ENCODE data around the gene GALNT1.
A peak's percentile ranks its signal among the peaks of the same experiment; 100 is the strongest.

The GALNT1 gene

GRCh38 chr18:35611518-35611917, 30.0 kb downstream of the GALNT1 start:
- TF ChIP-seq CTCF (IDR thresholded peaks at IDR 0.05; ENCODE audit: poor library complexity, severe bottlenecking) = no peak
- no peaks in the 10 kb centered on the region for H3K27me3 ChIP-seq (ENCODE audit: insufficient read depth, poor library complexity, severe bottlenecking)
- ATAC-seq (ENCODE audit: low read depth) (no peak), DNase-seq (ENCODE audit: low spot score) (no peak)
- no peaks in the 10 kb centered on the region for H3K36me3 ChIP-seq (ENCODE audit: low read depth)
- H3K4me1 ChIP-seq (ENCODE audit: insufficient read depth, poor library complexity, severe bottlenecking) = peaks cover 30% of the 10 kb centered on the region
- H3K9me3 ChIP-seq (ENCODE audit: severe bottlenecking) = peaks cover 1% of the 10 kb centered on the region
- no peak overlapping the region for H3K4me3 ChIP-seq (ENCODE audit: severe bottlenecking)
- H3K27ac ChIP-seq (ENCODE audit: poor library complexity, severe bottlenecking) = no peak overlapping the region

GRCh38 chr18:35616074-35616473, 34.5 kb downstream of the GALNT1 start:
- H3K27me3 ChIP-seq (ENCODE audit: insufficient read depth, poor library complexity, severe bottlenecking) = no peaks in the 10 kb centered on the region
- H3K9me3 ChIP-seq (ENCODE audit: severe bottlenecking) = no peaks in the 10 kb centered on the region
- ATAC-seq (ENCODE audit: low read depth) (peak; percentile 11; the same call in 1 of the 3 replicates), DNase-seq (ENCODE audit: low spot score) (no peak)
- H3K4me3 ChIP-seq (ENCODE audit: severe bottlenecking) = no peak overlapping the region
- TF ChIP-seq CTCF (IDR thresholded peaks at IDR 0.05; ENCODE audit: poor library complexity, severe bottlenecking) = no peak
- no peaks in the 10 kb centered on the region for H3K36me3 ChIP-seq (ENCODE audit: low read depth)
- peaks cover 36% of the 10 kb centered on the region for H3K4me1 ChIP-seq (ENCODE audit: insufficient read depth, poor library complexity, severe bottlenecking)
- H3K27ac ChIP-seq (ENCODE audit: poor library complexity, severe bottlenecking) = peak overlapping the region; percentile 94

GRCh38 chr18:35616664-35617423, 35.3 kb downstream of the GALNT1 start:
- no peaks in the 10 kb centered on the region for H3K27me3 ChIP-seq (ENCODE audit: insufficient read depth, poor library complexity, severe bottlenecking)
- ATAC-seq (ENCODE audit: low read depth) (peak; percentile 96), DNase-seq (ENCODE audit: low spot score) (peak; percentile 78)
- no peaks in the 10 kb centered on the region; the same call in 1 of the 2 replicates for H3K36me3 ChIP-seq (ENCODE audit: low read depth)
- TF ChIP-seq CTCF (IDR thresholded peaks at IDR 0.05; ENCODE audit: poor library complexity, severe bottlenecking) = no peak
- H3K4me1 ChIP-seq (ENCODE audit: insufficient read depth, poor library complexity, severe bottlenecking) = peaks cover 36% of the 10 kb centered on the region
- peak overlapping the region; percentile 5 for H3K4me3 ChIP-seq (ENCODE audit: severe bottlenecking)
- H3K9me3 ChIP-seq (ENCODE audit: severe bottlenecking) = no peaks in the 10 kb centered on the region
- peak overlapping the region; percentile 94 for H3K27ac ChIP-seq (ENCODE audit: poor library complexity, severe bottlenecking)

- ATAC-seq (ENCODE audit: low read depth) = no peak
- Histone ChIP-seq H3K4me1 (ENCODE audit: insufficient read depth, poor library complexity, severe bottlenecking) (peaks cover 36% of the 10 kb centered on the region), H3K9me3 (ENCODE audit: severe bottlenecking) (no peaks in the 10 kb centered on the region), H3K4me3 (ENCODE audit: severe bottlenecking) (no peak overlapping the region), H3K36me3 (ENCODE audit: low read depth) (peaks cover 3% of the 10 kb centered on the region; the same call in 1 of the 2 replicates), H3K27ac (ENCODE audit: poor library complexity, severe bottlenecking) (peak overlapping the region; percentile 94), H3K27me3 (ENCODE audit: insufficient read depth, poor library complexity, severe bottlenecking) (no peaks in the 10 kb centered on the region)
- no peak for DNase-seq (ENCODE audit: low spot score)
- TF ChIP-seq CTCF (IDR thresholded peaks at IDR 0.05; ENCODE audit: poor library complexity, severe bottlenecking) = no peak
These were observed 36.3 kb downstream of the GALNT1 start for GRCh38 chr18:35617865-35618264.

- Histone ChIP-seq H3K9me3 (ENCODE audit: severe bottlenecking) (no peaks in the 10 kb centered on the region), H3K36me3 (ENCODE audit: low read depth) (peaks cover 6% of the 10 kb centered on the region; the same call in 1 of the 2 replicates), H3K4me3 (ENCODE audit: severe bottlenecking) (no peak overlapping the region), H3K4me1 (ENCODE audit: insufficient read depth, poor library complexity, severe bottlenecking) (peaks cover 36% of the 10 kb centered on the region), H3K27ac (ENCODE audit: poor library complexity, severe bottlenecking) (peak overlapping the region; percentile 94), H3K27me3 (ENCODE audit: insufficient read depth, poor library complexity, severe bottlenecking) (no peaks in the 10 kb centered on the region)
- DNase-seq (ENCODE audit: low spot score) = no peak
- ATAC-seq (ENCODE audit: low read depth) = no peak
- TF ChIP-seq CTCF (IDR thresholded peaks at IDR 0.05; ENCODE audit: poor library complexity, severe bottlenecking) = no peak
These were observed 36.7 kb downstream of the GALNT1 start for GRCh38 chr18:35618289-35618688.

All from RWPE2 (cell line).